Muscle layer of colon (tissue), 2 donors: Measurements from ENCODE around the gene CCDC59.
"Not testable (repeated sequence)": the region's sequence is repeated elsewhere in the genome, so short reads cannot be mapped to it uniquely, and the experiment has no call there.

Experiments used
- H3K27ac ChIP-seq: one replicate; pipeline ENCODE4 v1.7.0; 2013; ENCODE audit warnings: low read depth, mild to moderate bottlenecking, low read length, moderate library complexity
- H3K27me3 ChIP-seq, 2 donors: one replicate each; pipeline ENCODE4 v1.7.0; 2013; ENCODE audit warnings: low read length in 2 of 2, mild to moderate bottlenecking in 2 of 2; ENCODE audit not compliant: insufficient read depth in 2 of 2, control insufficient read depth in 1 of 2
- H3K36me3 ChIP-seq: one replicate; pipeline ENCODE4 v1.7.0; 2013; ENCODE audit warnings: mild to moderate bottlenecking, low read length; ENCODE audit not compliant: insufficient read depth
- H3K4me1 ChIP-seq: one replicate; pipeline ENCODE4 v1.7.0; 2013; ENCODE audit warnings: mild to moderate bottlenecking, low read length; ENCODE audit not compliant: insufficient read depth
- H3K4me3 ChIP-seq, 2 donors: one replicate each; pipeline ENCODE4 v1.7.0; 2013; ENCODE audit warnings: low read length in 2 of 2, low read depth in 1 of 2, mild to moderate bottlenecking in 1 of 2, moderate library complexity in 1 of 2
- H3K9ac ChIP-seq: one replicate; pipeline ENCODE4 v1.7.0; 2013; ENCODE audit warnings: low read length
- H3K9me3 ChIP-seq: one replicate; pipeline ENCODE4 v1.7.0; 2013; ENCODE audit warnings: mild to moderate bottlenecking, low read length
- donor health status: abdominal sarcoma.
- donor health status: Adenocarcinoma of cecum.

The CCDC59 gene

GRCh38 chr12:82360834-82361233 is 2.6 kb upstream of the CCDC59 start:
- H3K4me1 ChIP-seq: peaks cover 32% of the 10 kb centered on the region
- not testable (repeated sequence) for H3K36me3 ChIP-seq, H3K4me3 ChIP-seq, H3K9me3 ChIP-seq, H3K27me3 ChIP-seq, H3K27ac ChIP-seq, H3K9ac ChIP-seq

DNA sequence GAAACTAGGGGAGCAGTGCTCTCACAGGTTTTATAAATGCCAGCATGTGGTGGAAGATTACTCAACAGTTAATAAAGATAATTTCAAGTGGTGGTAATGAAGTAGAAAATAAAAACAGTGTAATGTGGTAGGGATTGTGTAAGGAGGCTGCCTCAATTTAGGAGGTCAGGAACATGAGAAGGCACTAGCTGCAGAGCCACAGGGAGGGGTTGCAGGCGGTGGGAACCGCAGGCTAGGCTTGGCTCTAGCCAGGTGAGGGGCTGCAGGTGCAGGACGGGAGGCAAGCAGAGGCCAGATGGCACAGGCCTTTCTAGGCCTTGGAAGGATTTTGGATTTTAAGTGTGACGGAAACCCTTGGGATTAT is 910 bp upstream of the CCDC59 start:
- Histone ChIP-seq H3K36me3 (peaks cover 3% of the 10 kb centered on the region), H3K4me3 (peak overlapping the region; percentile 82 to 99), H3K27me3 (no peaks in the 10 kb centered on the region), H3K9ac (peak overlapping the region; percentile 65), H3K4me1 (peaks cover 34% of the 10 kb centered on the region), H3K27ac (peak overlapping the region; percentile 91), H3K9me3 (no peaks in the 10 kb centered on the region)

DNA sequence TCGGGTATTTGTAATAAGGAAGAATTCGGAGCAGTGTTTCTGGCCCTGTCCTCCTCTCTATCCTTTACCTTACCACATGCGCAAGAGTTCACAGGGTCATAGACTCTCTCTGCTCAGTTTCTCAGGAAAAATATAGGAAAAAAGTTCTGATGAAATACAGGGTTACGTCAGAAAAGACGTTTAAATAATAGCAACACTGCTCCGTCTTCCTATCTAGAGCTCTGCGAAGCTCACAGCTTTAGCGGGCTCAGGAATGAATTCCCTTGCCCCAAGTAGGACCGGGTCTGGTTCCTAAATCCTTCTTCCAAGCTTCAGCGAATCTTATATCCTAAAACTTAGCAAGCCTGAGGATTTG is 365 bp downstream of the CCDC59 start:
- H3K36me3 ChIP-seq: peaks cover 13% of the 10 kb centered on the region
- H3K4me3 ChIP-seq: peak overlapping the region; percentile 82 to 99

DNA sequence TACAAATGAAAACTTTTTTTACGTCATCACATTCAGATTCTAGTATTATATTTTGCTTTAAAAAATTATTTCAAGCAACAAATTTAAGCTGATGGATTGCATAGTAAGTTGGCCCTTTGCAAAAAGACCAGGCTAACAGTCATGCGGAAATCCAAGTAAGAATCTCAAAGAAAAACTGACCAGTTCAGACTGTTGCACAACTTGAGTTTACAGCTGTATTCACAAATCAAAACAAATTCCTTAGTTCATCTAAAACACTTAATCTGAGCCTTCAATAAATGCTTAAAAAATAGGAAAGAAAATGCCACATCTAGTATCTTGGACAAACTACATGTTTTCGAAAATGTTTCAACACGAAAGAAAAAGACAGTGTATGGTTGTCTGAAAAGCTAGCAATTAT is 847 bp downstream of the CCDC59 start:
- H3K9me3 ChIP-seq: no peaks in the 10 kb centered on the region
- H3K4me1 ChIP-seq: peaks cover 34% of the 10 kb centered on the region
- H3K27me3 ChIP-seq: no peaks in the 10 kb centered on the region
- peak overlapping the region; percentile 82 to 99 for H3K4me3 ChIP-seq
- H3K36me3 ChIP-seq: peaks cover 18% of the 10 kb centered on the region
- peak overlapping the region; percentile 93 for H3K9ac ChIP-seq
- no peak overlapping the region for H3K27ac ChIP-seq

More for the DNA sequence above, 365 bp downstream of the CCDC59 start:
- Histone ChIP-seq H3K9ac (peak overlapping the region; percentile 93), H3K27ac (peak overlapping the region; percentile 91), H3K27me3 (no peaks in the 10 kb centered on the region), H3K9me3 (no peaks in the 10 kb centered on the region), H3K4me1 (peaks cover 34% of the 10 kb centered on the region)

DNA sequence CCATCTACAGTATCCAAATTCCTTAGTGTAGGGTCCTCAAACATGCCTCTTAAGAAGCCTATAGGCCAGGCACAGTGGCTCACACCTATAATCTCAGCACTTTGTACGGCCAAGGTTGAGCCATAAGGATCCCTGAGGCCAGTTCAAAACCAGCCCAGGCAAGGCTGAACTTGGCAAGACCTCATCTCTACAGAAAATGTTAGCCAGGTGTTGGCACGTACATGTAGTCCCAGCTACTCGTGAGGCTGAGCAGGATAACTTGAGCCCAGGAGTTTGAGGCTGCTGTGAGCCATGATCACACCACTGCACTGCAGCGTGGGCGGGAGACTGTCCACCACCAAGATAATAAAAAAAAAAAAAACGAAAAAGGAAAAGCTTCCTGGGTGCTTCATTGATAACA is 6.8 kb downstream of the CCDC59 start:
- no peak overlapping the region for H3K4me3 ChIP-seq
- H3K36me3 ChIP-seq: peaks cover 32% of the 10 kb centered on the region
- no peak overlapping the region for H3K27ac ChIP-seq
- H3K9ac ChIP-seq: no peak overlapping the region
- no peaks in the 10 kb centered on the region for H3K9me3 ChIP-seq
- H3K4me1 ChIP-seq: peaks cover 8% of the 10 kb centered on the region
- no peaks in the 10 kb centered on the region for H3K27me3 ChIP-seq

- H3K9ac ChIP-seq: no peak overlapping the region
- H3K9me3 ChIP-seq: no peaks in the 10 kb centered on the region
- peaks cover 31% of the 10 kb centered on the region for H3K36me3 ChIP-seq
These were observed 8.0 kb downstream of the CCDC59 start for GRCh38 chr12:82350161-82350560.

GRCh38 chr12:82329508-82329907 is 28.7 kb downstream of the CCDC59 start:
- H3K4me1 ChIP-seq: no peaks in the 10 kb centered on the region
- H3K4me3 ChIP-seq: no peak overlapping the region
- no peaks in the 10 kb centered on the region for H3K9me3 ChIP-seq
- H3K36me3 ChIP-seq: no peaks in the 10 kb centered on the region
- no peaks in the 10 kb centered on the region for H3K27me3 ChIP-seq
- no peak overlapping the region for H3K27ac ChIP-seq
- no peak overlapping the region for H3K9ac ChIP-seq

More at GRCh38 chr12:82350161-82350560, 8.0 kb downstream of the CCDC59 start:
- H3K27ac ChIP-seq: no peak overlapping the region
- H3K27me3 ChIP-seq: no peaks in the 10 kb centered on the region
- no peaks in the 10 kb centered on the region for H3K4me1 ChIP-seq
- H3K4me3 ChIP-seq: no peak overlapping the region

DNA sequence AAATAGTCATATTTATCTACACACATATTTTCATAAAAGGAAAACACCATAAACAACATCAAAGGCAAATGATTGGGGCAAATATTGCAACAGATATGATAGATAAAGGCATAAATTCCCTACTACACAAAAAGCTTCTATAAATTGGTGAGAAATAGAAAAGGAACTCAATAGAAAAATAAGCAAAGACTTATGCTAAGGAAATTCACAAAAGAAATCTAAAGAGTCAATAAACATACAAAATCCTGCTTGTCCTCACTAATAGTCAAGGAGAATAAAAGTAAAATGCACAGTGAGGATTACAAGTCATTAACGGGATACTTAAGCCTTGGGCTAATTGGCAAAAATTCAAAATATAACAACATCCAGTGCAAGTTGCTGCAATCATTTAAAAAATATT is 30.3 kb downstream of the CCDC59 start:
- H3K4me3 ChIP-seq: no peak overlapping the region

GRCh38 chr12:82326905-82327503 is 31.2 kb downstream of the CCDC59 start:
- no peak overlapping the region for H3K27ac ChIP-seq
- H3K27me3 ChIP-seq: no peaks in the 10 kb centered on the region
- no peak overlapping the region for H3K4me3 ChIP-seq
- H3K9ac ChIP-seq: no peak overlapping the region
- H3K9me3 ChIP-seq: no peaks in the 10 kb centered on the region
- H3K4me1 ChIP-seq: no peaks in the 10 kb centered on the region
- no peaks in the 10 kb centered on the region for H3K36me3 ChIP-seq

More for the DNA sequence above, 30.3 kb downstream of the CCDC59 start:
- no peaks in the 10 kb centered on the region for H3K9me3 ChIP-seq
- no peaks in the 10 kb centered on the region for H3K4me1 ChIP-seq
- H3K27me3 ChIP-seq: no peaks in the 10 kb centered on the region
- H3K36me3 ChIP-seq: no peaks in the 10 kb centered on the region
- H3K27ac ChIP-seq: no peak overlapping the region
- no peak overlapping the region for H3K9ac ChIP-seq

DNA sequence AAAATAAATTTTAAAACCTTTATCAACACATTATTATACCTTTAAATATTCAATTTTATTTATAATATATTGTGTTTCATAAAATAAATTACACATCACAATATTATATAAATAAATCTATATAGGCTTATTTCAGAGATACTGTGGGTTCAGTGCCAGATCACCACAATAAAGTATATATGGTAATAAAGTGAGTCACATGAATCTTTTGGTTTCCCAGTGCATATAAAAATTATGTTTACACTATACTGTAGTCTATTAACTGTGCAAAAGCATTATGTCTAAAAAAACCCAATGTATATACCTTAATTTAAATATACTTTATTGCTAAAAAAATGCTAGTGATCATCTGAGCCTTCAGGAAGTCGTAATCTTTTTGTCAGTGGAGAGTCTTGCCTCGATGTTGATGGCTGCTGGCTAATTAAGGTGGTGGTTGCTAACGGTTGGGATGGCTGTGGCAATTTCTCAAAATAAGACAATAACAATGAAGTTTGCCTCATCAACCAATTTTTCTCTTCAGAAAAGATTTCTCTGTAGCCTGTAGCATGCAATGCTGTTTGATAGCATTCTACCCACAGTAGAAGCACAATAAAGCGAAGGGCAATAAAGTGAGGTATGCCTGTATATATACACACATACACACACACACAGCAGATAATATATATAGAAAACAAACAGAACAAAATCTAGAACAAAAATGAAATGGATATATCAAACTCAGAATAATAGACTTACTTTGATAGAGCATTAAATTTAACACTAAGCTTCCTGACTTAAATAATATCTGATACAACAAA is 32.4 kb downstream of the CCDC59 start:
- Histone ChIP-seq H3K27ac (no peak overlapping the region), H3K36me3 (no peaks in the 10 kb centered on the region), H3K4me3 (no peak overlapping the region), H3K27me3 (no peaks in the 10 kb centered on the region), H3K4me1 (no peaks in the 10 kb centered on the region), H3K9ac (no peak overlapping the region), H3K9me3 (no peaks in the 10 kb centered on the region)

DNA sequence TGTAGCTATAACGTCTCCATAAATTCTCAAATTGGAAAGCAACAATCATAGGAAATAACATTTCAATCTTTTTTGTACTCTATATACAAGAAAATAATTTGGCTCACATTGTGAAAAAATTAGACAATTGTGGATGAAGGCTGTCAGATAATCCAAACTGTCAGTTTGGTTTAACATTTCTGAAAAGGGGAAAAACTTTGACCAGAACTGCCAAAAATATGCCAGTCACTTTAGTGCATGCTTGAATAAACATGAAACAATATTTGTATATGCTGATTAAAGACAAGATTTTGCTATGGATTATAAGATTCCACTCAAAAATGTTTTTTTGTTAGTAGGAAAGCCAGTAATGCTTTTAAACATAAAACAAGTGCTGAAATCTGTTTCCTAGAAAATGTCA is 38.9 kb downstream of the CCDC59 start:
- no peaks in the 10 kb centered on the region for H3K9me3 ChIP-seq
- no peak overlapping the region for H3K4me3 ChIP-seq
- H3K27ac ChIP-seq: no peak overlapping the region
- H3K4me1 ChIP-seq: no peaks in the 10 kb centered on the region
- H3K9ac ChIP-seq: no peak overlapping the region
- H3K36me3 ChIP-seq: no peaks in the 10 kb centered on the region
- no peaks in the 10 kb centered on the region for H3K27me3 ChIP-seq

DNA sequence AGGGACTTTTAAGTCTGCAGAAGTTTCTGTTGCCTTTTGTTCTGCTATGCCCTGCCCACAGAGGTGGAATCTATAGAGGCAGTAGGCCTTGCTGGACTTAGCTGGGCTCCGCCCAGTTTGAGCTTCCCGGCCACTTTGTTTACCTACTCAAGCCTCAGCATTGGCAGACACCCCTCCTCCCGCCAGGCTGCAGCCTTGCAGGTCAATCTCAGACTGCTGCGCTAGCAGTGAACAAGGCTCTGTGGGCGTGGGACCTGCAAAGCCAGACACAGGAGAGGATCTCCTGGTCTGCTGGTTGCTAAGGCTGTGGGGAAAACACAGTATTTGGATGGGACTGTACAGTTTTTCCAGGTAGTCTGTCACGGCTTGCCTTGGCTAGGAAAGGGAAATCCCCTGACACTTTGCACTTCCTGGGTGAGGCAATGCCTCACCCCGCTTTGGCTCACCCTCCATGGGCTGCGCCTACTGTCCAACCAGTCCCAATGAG is 43.7 kb downstream of the CCDC59 start:
- Histone ChIP-seq H3K9ac (no peak overlapping the region), H3K9me3 (no peaks in the 10 kb centered on the region), H3K27me3 (no peaks in the 10 kb centered on the region), H3K36me3 (no peaks in the 10 kb centered on the region), H3K27ac (no peak overlapping the region), H3K4me1 (no peaks in the 10 kb centered on the region), H3K4me3 (no peak overlapping the region)
